Right forelimb (tissue), 1 donor: ENCODE measurements around the gene OVOL1.
"Not testable (repeated sequence)": the region's sequence is repeated elsewhere in the genome, so short reads cannot be mapped to it uniquely, and the experiment has no call there.

Source experiments
- DNase-seq: peaks from one replicate; pipeline ENCODE4 v3.0.0-alpha.2; 2018

The OVOL1 gene

DNA sequence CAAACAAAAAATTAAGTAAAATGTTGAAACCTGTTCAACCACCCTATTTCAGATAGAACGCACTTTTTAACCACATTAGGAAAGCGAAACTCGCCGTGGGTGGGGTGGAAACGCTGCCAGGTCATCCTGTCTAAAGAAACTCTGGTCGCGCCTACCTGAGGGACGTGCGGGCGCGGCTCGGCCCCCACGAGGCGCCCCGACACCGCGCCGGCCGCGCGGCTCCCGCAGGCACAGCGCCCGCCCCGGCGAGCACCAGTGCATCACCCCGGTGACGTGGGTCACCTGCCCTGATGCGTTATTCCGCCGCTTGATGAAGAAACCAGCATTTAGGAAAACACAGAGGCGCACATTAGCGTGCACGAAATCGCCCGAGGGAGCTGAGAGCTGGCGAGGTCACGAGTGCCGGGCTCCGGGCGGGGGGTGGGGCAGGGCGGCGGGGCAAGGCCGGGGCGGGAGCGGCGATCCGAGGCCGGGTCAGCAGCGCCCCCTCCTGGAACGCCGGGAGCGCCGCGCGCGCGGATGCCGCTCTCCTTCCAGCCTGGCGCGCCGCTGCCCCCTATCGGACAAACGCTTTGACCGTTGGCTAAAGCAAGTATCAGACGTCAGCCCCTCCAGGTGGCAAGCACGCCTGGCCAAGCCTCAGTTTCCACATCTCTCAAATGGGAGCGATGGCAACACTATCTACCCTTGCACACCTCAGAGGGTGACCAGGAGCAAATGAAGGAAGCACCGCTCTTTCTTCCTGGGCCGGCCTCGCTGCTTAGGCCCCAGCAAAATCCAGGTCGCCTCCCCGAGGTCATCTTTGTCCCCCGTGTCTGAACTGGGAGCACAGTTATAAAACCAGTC lies 31.2 kb downstream of the OVOL1 start:
- peak; percentile 96 for DNase-seq

DNA sequence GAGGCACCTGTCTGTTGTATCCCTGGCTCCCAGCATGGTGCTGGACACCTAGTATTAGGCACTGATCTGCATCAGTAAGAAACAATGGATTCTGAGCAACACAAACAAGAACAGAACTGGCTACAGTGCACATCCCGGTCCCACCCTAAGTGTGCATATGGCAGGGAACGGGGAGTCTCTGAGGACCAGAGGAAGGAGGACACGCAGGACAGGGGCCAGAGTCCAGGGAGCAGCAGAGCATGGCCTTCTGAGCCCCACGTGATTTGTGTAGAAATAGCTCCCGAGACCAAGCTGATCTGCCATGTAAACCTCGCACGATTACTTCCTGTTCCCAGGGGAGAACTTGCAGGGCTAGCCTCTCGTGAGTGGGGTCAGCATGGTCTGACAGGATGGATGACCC lies 34.2 kb downstream of the OVOL1 start:
- no peak for DNase-seq

DNA sequence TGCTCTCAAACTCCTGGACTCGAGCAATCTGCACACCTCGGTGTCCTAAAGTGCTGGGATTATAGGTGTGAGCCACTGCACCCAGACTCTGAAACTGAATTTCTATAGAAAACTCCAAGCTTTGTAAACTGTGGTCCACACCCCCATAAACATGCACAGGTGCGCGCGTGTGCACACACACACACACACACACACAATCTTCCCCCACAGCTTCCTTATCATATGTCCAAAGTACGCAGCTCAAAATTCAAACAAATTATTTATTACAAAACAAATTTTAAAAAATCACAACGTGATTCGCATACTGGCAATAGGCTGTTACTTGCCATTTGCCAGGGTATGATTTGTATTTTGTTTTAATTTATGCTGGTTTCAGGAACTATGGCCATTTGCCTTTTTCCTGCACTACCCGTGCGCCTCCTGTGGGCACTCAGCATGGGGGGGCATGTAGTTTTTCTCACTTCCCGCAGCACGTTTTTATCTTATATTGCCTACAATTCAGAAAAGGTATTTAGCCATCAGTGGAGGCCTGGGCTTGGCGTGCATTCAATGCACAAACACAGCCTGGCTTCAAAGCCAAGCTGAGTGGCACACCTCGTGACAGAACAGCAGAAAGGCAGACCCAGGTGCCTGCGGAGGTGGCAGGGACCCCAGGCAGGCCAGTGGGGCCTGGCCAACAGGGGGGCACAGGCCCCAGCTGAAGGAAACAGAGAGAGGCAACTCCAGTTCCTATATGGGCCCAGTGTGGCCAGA lies 36.1 kb downstream of the OVOL1 start:
- no peak for DNase-seq

DNA sequence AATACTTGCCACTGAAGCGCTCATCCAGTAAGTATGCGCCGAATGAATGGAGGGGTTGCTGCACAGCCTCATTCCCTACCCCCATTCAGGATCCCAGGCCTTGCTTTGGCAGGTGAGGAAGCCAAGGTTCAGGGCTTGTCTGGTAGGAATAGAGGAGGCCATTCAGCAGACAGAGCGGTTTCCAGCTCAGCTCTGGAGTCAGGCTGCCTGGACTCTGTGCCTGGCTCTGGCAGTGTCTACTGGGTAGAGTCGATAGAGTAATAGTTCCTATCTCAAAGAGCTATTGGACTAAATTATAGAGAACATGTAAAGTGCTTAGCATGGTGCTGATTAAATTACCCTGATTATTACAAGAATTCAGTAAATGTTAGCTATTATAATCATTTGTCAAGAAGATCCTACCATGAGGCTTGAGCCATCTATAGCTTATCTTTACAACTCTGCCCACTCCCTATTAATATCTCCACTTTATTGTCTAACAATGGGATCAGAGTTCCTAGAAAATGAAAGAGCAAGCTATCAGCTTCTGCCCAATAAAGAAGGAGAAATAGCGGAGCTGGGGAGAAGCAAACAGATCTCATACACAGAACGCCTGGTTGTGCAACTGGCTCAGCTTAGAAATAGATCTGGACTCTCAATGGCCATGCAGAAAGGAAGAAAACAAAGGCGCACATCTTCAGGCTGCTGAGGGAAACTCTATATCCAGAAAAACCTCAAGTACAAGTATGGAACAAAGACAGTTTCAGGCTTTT lies 40.3 kb downstream of the OVOL1 start:
- DNase-seq = no peak

- no peak for DNase-seq
Observed at GRCh38 chr11:65829459-65829858, 42.6 kb downstream of the OVOL1 start.

DNA sequence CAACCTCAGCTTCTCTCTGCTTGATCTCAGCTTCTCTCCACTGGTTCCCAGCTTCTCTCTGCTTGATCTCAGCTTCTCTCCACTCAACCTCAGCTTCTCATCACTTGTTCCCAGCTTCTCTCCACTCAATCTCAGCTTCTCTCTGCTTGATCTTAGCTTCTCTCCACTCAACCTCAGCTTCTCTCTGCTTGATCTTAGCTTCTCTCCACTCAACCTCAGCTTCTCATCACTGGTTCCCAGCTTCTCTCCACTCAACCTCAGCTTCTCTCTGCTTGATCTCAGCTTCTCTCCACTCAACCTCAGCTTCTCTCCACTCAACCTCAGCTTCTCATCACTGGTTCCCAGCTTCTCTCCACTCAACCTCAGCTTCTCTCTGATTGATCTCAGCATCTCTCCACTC lies 45.4 kb downstream of the OVOL1 start:
- not testable (repeated sequence) for DNase-seq

GRCh38 chr11:65833297-65834030 lies 46.6 kb downstream of the OVOL1 start, which contains the start of gene SNX32:
Gene SNX32, plus strand, starts transcription at chr11:65833963. Its CDS starts 103 bp downstream, at chr11:65834066.
- DNase-seq = peak; percentile 98

DNA sequence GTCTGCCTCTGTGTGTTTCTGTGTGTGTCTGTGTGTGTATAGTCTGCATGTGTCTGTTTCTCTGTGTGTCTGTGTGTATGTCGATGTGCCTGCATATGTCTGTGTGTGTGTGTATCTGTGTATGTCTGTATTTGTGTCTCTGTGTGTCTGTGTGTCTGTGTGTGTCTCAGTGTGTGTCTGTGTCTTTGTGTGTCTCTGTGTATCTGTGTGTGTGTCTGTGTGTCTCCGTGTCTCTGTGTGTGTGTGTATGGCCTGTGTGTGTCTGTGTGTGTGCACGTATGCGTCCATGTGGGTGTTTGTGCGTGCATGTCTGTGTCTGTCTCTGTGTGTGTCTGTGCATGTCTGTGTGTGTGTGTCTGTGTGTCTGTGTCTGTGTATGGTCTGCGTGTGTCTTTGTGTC lies 47.3 kb downstream of the OVOL1 start:
- DNase-seq = no peak

DNA sequence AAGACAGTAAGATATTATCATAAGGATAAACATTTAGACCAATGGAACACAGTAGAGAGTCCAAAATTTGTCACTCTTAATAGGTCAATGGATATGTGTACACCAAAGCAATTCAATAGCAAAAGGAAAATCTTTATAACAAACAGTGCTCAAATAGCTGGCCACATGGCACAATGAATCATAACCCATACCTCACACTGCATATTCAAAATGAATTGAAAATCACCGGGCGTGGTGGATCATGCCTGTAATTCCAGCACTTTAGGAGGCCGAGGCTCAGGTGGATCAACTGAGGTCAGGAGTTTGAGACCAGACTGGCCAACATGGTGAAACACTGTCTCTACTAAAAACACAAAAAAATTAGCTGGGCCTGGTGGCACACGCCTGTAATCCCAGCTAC lies 55.3 kb downstream of the OVOL1 start:
- no peak for DNase-seq

DNA sequence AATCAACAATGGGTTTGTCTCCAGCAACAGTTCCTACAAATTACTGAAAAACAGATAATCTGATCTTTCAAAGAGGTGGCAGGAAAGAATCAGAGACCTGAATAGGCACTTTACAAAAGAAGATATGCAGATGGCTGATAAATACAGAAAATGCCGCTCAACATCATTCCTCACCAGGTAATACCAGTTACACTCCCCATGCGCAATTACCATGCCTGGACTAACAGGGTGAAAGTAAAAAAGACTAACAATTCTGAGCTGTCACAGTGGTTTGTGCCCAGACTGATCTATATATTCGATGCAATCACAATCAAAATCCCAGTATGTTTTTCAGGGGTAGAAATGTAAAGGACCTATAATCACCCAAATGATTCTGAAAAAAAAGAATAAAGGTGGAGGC lies 56.9 kb downstream of the OVOL1 start:
- DNase-seq = no peak

DNA sequence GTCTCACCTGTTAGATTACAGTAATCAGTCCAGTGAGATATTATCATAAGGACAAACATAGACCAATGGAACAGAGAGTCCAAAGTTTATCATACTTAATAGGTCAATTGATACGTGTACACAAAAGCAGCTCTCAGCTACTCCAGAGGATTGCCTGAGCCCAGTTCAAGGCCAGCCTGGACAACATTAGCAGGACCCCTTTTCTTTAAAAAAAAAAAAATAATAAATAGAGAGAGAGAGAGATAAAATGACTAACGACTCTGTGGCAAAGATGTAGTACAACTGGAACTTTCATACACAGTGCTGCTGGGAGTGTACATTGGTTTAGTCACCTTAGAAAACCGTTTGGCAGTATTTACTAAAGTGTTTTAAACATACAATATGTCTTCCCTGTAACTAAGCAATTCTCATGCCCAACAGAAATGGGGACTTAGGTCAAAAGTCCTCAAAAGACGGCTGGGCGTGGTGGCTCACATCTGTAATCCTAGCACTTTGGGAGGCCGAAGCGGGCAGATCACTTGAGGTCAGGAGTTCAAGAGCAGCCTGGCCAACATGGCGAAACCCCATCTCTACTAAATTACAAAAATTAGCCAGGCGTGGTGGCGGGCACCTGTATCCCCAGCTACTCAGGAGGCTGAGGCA lies 57.5 kb downstream of the OVOL1 start:
- no peak for DNase-seq
